COLO668 (cell line): ENCODE data around the gene MAGEB1.

Experiments used
- DNase-seq: peaks from one replicate; lab custom pipeline; 2025; ENCODE audit not compliant: unreplicated experiment; lab: John Stamatoyannopoulos, UW

Gene MAGEB1

DNA sequence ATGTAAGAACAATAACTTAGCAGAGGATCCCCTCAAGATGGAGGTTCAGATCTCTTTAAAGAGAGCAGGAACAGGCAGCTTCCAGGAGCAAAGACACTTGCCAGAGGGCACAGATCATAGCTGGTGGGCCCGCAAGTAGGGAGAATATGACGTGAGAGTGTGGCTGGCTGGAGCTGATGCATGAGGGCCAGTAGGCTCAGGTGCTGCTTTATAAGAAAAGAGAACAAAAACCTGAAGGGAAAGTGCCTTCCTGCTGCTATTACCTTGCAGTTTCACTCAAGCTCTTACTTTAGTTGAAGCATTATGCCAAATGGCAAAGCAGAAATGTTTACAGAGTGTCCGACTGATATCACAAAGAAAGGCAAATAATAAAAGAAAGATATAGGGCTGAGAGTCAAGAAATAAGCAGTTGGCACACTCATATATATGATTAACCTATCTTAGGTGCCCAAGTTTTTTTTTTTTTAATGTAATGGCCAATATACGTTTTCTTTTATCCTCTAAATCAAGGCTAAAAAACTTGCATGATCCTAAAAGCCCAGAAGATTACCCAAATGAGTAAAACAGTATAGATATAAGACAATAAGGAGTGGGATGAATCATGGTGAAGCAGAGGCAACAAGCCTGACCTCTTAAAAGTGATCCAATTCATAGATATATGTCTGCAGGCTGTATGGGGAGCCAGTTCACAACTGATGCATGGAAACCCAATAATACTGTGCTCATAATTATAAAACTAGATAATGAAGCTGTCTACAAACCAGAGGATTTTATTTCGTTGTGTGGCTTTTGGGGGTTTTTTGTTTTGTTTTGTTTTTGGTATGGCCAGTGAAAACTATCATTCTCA lies 49.7 kb downstream of the MAGEB1 start:
- no peak for DNase-seq

DNA sequence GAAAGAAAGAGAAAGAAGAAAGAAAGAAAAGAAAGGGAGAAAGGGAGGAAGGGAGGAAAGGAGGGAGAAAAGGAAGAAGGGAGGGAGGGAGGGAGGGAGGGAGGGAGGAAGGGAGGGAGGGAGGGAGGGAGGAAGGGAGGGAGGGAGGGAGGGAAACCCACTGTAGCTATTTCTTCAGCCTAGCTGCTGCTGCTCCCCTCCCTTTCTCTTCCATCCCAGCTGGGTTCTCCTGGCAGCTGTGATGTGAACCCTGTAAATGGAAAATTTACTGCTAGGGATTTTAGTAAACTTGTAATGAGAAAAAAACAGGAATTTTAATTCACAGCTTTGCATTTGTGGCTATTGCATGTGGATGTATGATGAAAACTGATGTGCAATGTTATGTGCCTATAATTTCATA lies 54.3 kb downstream of the MAGEB1 start:
- no peak for DNase-seq
